ENCODE results near the gene DUSP18.

DNA sequence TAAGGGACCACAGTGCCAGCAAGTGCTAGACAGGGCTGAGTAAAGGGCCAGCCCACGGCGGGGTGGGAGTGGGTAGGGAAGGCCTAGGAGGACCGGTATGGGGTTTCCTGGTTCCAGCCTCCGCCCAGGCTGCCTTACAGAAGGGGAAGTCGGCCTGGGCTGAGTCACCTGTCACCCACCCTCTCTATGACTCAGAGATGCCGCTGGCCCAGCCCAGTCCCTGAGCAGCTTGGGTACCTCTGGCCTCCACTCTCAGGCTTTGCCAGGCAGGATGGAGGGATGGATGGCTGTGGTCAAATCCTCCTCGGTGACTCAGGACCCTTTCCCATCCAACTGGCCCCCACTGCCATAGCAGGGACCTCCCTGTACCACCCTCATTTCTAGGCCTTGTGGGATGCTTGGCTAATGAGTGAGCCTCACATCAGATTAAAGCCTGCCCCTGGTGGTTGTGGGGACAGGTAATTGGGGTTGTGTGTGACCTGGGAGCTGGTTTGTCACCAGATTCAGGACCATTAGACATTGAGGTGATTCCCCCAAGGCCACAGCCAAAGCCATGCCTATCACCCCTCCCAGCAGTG is 18.2 kb downstream of the DUSP18 start:
- TF ChIP-seq, protein P1, sequence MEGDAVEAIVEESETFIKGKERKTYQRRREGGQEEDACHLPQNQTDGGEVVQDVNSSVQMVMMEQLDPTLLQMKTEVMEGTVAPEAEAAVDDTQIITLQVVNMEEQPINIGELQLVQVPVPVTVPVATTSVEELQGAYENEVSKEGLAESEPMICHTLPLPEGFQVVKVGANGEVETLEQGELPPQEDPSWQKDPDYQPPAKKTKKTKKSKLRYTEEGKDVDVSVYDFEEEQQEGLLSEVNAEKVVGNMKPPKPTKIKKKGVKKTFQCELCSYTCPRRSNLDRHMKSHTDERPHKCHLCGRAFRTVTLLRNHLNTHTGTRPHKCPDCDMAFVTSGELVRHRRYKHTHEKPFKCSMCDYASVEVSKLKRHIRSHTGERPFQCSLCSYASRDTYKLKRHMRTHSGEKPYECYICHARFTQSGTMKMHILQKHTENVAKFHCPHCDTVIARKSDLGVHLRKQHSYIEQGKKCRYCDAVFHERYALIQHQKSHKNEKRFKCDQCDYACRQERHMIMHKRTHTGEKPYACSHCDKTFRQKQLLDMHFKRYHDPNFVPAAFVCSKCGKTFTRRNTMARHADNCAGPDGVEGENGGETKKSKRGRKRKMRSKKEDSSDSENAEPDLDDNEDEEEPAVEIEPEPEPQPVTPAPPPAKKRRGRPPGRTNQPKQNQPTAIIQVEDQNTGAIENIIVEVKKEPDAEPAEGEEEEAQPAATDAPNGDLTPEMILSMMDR (IDR thresholded peaks at IDR 0.05; ENCODE audit: insufficient read depth, low read depth, low read length), result peak; percentile 5
- TF ChIP-seq EZH2 (IDR thresholded peaks at IDR 0.05; ENCODE audit: insufficient read depth, low read length), result no peak
